GM19240 (cell line): Measurements from ENCODE around the gene ETNK2.

Source experiments
- DNase-seq: peaks from one replicate; pipeline ENCODE4 v3.0.0; 2011; ENCODE audit warnings: low spot score; ENCODE audit not compliant: insufficient read length

Gene ETNK2

DNA sequence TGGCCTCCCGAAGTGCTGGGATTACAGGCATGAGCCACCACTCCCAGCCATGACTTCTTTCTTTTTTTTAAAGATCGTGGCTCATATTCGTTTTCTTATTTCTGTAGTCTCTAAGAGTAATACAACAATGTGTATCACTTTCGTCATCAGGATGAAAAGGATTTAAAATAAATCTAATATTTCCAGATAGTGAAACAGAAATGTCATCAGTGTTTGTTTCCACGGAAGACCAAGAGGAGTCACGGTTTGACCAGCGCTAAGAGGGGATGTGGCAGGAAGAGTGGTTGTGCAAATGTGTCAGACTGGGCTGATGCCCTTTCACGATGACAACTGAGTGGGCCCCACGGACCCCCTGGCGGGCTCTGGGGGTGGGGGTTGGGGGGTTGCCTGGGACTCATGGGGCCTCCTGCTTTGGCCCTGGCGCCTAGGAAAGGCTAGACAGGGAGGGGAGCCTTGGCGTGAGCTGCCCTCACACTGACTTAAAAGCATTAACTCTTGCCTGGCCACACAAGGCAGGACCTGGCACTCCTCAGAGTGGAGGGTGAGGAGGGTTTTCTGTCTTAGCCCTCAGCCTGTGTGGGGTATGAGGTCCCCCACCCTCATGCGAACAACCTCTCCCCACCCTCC, 70.6 kb downstream of the ETNK2 start:
- no peak for DNase-seq
